Chondrocyte (in vitro differentiated cells): ENCODE measurements around the gene ZGLP1. TPM values are rescaled to one million over a fixed set of nuclear protein-coding genes. Genes with fewer than 3 reads are reported as not detected.
A peak's percentile ranks its signal among the peaks of the same experiment; 100 is the strongest.

Experiments
- DNase-seq: peaks from one replicate; pipeline ENCODE4 v3.0.0; 2021; ENCODE audit warnings: mixed read lengths, low spot score
- H3K27ac Mint-ChIP-seq: one replicate; pipeline ENCODE4 v1.8.0; 2021; ENCODE audit warnings: mild to moderate bottlenecking, moderate library complexity, mixed read lengths; ENCODE audit not compliant: unreplicated experiment
- H3K27me3 Mint-ChIP-seq: 2 replicates; pipeline ENCODE4 v1.8.0; 2021; ENCODE audit warnings: low read depth, mixed read lengths
- H3K36me3 Mint-ChIP-seq: 2 replicates; pipeline ENCODE4 v1.8.0; 2021; ENCODE audit warnings: low read depth, mixed read lengths
- H3K4me1 Mint-ChIP-seq: 2 replicates; pipeline ENCODE4 v1.8.0; 2021; ENCODE audit warnings: low read depth, mild to moderate bottlenecking, mixed read lengths
- H3K4me3 Mint-ChIP-seq: one replicate; pipeline ENCODE4 v1.8.0; 2021; ENCODE audit warnings: mild to moderate bottlenecking, moderate library complexity, mixed read lengths; ENCODE audit not compliant: unreplicated experiment
- H3K9me3 Mint-ChIP-seq: 2 replicates; pipeline ENCODE4 v1.8.0; 2021; ENCODE audit warnings: low read depth, mixed read lengths
- CTCF ChIP-seq: fragments of 200-600 bp; sonication (generic); IDR thresholded peaks from 2 replicates; pipeline ENCODE4 v1.5.0; 2021; ENCODE audit warnings: antibody characterized with exemption, mild to moderate bottlenecking, moderate library complexity
- total RNA-seq: library from RNA; stranded (reverse); gene quantifications from 3 replicates; pipeline ENCODE4 v1.2.1, GENCODE V29; 2021

Gene ZGLP1
- total RNA-seq, 1 donor from 2014 or later = 3.4 TPM

DNA sequence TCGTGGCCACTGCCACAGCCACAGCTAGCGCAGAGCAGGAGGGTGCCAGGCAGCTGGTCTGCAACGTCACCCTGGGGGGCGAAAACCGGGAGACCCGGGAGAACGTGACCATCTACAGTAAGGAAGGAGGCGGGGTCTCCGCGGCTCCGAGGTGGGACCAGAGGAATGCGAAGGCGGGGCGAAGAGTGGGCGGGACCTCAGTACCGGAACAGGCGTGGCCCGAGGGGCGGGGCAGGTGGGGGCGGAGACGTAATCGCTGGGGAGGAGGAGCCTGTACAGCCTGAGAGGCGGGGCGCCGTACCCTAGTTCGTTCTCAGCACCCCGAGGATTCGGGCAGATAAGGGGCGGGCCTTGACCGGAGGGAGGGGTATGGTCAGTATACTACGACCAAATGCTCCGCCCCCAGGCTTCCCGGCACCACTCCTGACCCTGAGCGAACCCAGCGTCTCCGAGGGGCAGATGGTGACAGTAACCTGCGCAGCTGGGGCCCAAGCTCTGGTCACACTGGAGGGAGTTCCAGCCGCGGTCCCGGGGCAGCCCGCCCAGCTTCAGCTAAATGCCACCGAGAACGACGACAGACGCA lies 17.3 kb downstream of the ZGLP1 start:
- no peak for DNase-seq
- no peaks in the 10 kb centered on the region for H3K9me3 Mint-ChIP-seq
- H3K4me3 Mint-ChIP-seq = peak overlapping the region; percentile 83
- no peak overlapping the region for H3K27ac Mint-ChIP-seq
- TF ChIP-seq CTCF = no peak
- H3K36me3 Mint-ChIP-seq = peaks cover 3% of the 10 kb centered on the region
- peaks cover 47% of the 10 kb centered on the region for H3K4me1 Mint-ChIP-seq
- peaks cover 58% of the 10 kb centered on the region for H3K27me3 Mint-ChIP-seq

DNA sequence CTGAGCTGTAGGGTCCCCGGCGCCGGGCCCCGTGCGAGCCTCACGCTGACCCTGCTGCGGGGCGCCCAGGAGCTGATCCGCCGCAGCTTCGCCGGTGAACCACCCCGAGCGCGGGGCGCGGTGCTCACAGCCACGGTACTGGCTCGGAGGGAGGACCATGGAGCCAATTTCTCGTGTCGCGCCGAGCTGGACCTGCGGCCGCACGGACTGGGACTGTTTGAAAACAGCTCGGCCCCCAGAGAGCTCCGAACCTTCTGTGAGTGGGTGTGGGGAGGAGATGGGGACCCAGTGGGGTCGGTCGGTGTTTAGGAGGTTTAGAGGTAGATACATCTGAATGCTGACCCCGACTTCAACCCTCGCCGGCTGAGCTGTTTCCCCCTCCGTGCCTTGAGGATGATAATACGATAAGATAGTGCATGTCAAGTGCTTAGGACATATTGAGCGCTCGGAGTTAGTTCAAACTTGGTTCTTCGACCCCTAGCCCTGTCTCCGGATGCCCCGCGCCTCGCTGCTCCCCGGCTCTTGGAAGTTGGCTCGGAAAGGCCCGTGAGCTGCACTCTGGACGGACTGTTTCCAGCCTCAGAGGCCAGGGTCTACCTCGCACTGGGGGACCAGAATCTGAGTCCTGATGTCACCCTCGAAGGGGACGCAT lies 17.9 kb downstream of the ZGLP1 start:
- H3K9me3 Mint-ChIP-seq = no peaks in the 10 kb centered on the region
- no peak for DNase-seq
- H3K36me3 Mint-ChIP-seq = peaks cover 3% of the 10 kb centered on the region
- peaks cover 58% of the 10 kb centered on the region for H3K27me3 Mint-ChIP-seq
- TF ChIP-seq CTCF = no peak
- H3K27ac Mint-ChIP-seq = no peak overlapping the region
- H3K4me3 Mint-ChIP-seq = peak overlapping the region; percentile 83
- H3K4me1 Mint-ChIP-seq = peaks cover 48% of the 10 kb centered on the region

DNA sequence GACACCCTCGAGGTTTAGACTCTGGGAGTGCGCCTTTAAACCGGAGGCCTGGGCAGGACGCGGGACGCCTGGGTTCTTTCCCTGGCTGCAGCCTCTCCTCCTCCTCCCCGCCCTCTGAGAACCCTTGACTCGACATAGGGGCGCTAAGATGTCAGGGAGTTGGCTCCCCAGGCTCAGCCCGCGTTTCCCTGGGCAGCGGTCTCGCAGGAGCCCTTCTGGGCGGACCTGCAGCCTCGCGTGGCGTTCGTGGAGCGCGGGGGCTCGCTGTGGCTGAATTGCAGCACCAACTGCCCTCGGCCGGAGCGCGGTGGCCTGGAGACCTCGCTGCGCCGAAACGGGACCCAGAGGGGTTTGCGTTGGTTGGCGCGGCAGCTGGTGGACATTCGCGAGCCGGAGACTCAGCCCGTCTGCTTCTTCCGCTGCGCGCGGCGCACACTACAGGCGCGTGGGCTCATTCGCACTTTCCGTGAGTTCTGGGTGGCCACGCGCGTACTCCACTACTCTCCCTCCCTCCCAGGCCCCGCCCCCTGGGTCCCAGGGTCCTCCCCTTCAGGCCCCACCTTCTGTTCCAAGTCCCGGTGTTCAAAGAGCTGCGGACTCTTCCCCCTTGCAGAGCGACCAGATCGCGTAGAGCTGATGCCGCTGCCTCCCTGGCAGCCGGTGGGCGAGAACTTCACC lies 18.6 kb downstream of the ZGLP1 start:
- Mint-ChIP-seq H3K9me3 (no peaks in the 10 kb centered on the region), H3K27ac (no peak overlapping the region), H3K4me3 (peak overlapping the region; percentile 83), H3K36me3 (peaks cover 3% of the 10 kb centered on the region), H3K27me3 (peaks cover 56% of the 10 kb centered on the region), H3K4me1 (peaks cover 53% of the 10 kb centered on the region)
- no peak for TF ChIP-seq CTCF
- no peak for DNase-seq

GRCh38 chr19:10290357-10290875 lies 19.2 kb downstream of the ZGLP1 start:
- Mint-ChIP-seq H3K27ac (peak overlapping the region; percentile 68), H3K27me3 (peaks cover 51% of the 10 kb centered on the region), H3K4me1 (peaks cover 47% of the 10 kb centered on the region), H3K9me3 (no peaks in the 10 kb centered on the region), H3K4me3 (peak overlapping the region; percentile 83), H3K36me3 (peaks cover 5% of the 10 kb centered on the region)
- no peak for TF ChIP-seq CTCF
- DNase-seq = no peak

GRCh38 chr19:10289836-10290356 lies 19.7 kb downstream of the ZGLP1 start, which contains the start of gene ICAM5:
Gene ICAM5, plus strand, starts transcription at chr19:10289952. Its CDS starts 92 bp downstream, at chr19:10290044.
- DNase-seq = no peak

More at GRCh38 chr19:10289836-10290356, 19.7 kb downstream of the ZGLP1 start, which contains the start of gene ICAM5:
- Mint-ChIP-seq H3K4me3 (peak within 1 kb of the TSS; percentile 83), H3K36me3 (peaks cover 9% of the 10 kb centered on the region), H3K27me3 (peaks cover 48% of the 10 kb centered on the region), H3K27ac (peak within 1 kb of the TSS; percentile 68), H3K4me1 (peaks cover 46% of the 10 kb centered on the region), H3K9me3 (no peaks in the 10 kb centered on the region)
- no peak for TF ChIP-seq CTCF
